ENCODE data around the gene TSN. TPM values are rescaled to one million over a fixed set of nuclear protein-coding genes. Genes with fewer than 3 reads are reported as not detected.

The TSN gene
- total RNA-seq, 2 experiments from 2014 or later, result 44.0 to 71.2 TPM

Other genes with a start within 250 kb of the TSN start
- gene RNU4ATAC, start 224.8 kb upstream of the TSN start, total RNA-seq, result not detected
- 10 to 100 TPM; 56.8 to 75.6 TPM for gene CLASP1, start 106.2 kb upstream of the TSN start, total RNA-seq
- 100 to 1,000 TPM; 148 to 213 TPM for gene NIFK, start 18.8 kb upstream of the TSN start, total RNA-seq